Cerebellar nuclear complex (tissue), 1 donor: ENCODE measurements around the gene E2F2.

ENCODE experiments used
- DNase-seq, 2 experiments: peaks; one replicate each; lab custom pipeline; 2025; lab: John Stamatoyannopoulos, UW

E2F2 gene

DNA sequence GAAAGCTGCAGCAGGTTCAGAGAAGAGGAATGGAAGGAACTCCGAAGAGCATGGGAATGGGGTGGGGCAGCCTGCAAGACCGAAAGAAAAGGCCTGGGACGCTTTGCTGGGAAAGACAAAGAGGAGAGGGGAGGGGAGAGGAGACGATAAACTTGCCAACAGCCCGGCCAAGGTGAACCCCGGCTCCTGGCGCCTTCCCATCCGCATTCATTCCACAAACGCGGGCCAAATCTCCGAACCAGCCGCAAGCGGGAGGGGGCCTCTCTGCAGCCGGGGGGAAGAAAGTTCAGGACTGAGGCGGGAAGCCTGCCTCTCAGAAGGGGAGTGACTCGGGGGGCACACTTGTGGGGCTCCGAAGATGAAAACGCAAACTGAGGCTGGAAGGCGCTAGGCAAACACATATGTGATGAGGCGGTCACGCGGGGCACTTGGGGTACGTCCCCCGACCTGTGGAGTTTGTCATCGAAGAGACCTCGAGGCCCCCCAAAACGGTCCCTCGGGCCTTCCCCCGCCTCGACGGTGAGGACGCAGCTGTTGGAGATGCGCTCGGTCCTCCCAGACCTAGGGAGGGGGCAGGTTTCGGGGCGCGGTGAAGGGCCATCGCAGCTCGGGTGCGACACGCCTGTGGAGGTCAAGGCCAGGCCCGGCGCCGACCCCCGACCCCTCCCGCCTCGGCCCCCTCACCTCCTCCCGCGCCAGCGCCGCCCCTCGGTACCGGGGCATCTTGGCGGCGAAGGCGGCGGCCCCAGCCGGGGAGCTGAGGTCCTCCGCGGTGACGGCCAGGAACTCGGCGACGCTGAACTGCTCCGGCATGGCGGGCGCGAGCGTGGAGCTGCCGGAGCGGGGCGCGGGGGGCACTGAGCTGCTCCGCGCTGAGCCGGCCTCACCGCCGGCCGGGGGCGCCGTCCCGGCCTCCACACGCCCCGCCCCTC lies 47.4 kb downstream of the E2F2 start, which contains the start of gene ASAP3:
Gene ASAP3 (minus strand): TSS at position 859 of the 932 bp plus-strand sequence. CDS start 46 bp downstream, at position 813.
- DNase-seq = no peak

DNA sequence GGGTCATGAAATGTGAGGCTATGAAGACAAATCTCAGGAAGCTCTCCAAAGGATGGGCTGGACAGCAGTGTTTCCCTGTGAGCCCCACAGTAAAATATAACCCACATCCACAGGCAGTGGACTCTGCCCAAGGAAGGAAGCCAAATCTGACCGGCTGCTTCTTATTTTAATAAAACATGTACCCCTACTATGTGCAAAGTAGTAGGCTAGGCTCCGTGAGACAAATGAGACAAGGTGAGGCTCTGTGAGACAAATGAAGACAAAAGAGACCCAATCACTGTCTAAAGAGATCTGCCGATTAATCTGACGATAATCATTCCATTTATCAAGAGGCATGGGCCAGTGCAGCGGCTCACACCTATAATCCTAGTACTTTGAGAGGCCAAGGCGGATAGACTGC lies 49.1 kb downstream of the E2F2 start:
- no peak for DNase-seq

DNA sequence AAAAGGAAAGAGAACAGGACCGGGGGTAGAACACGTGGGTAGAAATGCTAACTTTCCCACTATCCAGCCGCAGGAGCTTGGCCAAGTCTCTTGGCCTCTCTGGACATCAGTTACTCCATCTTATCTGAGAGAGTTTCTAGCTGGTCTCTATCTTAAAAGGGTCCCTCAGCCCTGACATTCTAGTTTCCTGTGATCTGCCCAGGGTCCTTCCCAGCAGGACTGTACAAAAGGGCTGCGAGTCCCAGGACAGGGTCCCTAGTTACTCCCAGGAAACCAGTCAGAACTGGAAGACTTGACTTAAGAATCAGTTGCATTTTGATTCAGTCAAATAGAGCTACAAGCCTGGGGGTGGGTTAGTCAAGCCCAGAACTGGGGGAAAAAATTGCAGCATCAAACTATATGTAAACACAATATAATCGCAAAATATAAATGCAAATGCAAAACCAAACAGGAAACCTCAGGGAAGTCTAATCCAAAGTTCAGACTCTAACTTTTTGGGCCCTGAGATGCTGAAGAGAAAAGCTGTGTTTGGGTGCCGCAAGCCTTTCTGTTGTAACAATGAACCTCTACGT lies 49.9 kb downstream of the E2F2 start:
- no peak for DNase-seq

DNA sequence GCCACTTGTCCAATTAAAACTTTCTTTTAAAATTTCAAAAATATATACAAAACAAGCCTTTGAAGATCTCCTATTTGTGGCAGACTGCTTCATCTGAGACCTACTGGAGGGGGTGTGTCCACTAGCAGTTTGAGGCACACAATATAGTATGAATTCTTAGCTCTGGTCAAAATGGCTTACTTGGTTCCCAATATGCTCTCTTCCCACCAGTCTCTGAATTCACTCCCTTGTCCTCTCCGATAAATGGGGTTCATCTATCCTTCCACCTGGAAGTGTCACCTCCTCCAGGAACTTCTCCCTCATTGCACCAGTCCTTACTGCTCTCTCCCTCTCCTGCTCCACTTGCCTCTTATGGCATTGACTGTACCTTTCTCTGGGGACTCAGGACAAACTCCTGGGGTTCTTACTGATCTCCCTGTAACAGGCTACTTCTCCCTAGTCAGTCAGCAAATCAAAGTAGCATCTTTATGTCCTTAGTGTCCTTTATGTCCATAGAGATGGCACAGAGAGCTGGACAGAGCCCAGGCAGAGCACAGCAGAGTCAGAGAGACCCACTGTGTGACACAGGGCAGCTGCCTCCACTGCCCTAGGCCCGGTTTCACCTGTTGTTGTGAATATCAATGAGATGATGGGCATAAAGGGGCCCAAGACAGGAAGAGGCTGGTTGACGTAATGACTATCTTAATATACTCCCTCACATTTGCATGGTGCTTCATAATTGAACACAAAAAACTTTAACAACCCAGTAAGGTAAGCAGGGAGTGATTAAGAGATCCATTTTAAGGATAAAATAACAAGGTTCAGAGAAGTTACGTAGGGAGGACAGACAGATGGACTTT lies 50.6 kb downstream of the E2F2 start:
- no peak for DNase-seq

DNA sequence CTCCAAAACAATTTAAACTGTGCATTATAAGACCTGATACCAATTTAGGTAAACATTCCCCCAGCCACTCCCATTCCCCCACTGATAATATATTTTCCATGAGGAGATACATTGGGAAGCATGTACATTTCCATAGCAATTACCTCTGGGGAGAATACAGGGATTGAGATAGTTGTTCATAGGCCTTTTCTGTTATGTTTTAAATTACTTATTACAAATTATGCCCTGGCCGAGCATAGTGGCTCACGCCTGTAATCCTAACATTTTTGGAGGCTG lies 51.4 kb downstream of the E2F2 start:
- no peak for DNase-seq

DNA sequence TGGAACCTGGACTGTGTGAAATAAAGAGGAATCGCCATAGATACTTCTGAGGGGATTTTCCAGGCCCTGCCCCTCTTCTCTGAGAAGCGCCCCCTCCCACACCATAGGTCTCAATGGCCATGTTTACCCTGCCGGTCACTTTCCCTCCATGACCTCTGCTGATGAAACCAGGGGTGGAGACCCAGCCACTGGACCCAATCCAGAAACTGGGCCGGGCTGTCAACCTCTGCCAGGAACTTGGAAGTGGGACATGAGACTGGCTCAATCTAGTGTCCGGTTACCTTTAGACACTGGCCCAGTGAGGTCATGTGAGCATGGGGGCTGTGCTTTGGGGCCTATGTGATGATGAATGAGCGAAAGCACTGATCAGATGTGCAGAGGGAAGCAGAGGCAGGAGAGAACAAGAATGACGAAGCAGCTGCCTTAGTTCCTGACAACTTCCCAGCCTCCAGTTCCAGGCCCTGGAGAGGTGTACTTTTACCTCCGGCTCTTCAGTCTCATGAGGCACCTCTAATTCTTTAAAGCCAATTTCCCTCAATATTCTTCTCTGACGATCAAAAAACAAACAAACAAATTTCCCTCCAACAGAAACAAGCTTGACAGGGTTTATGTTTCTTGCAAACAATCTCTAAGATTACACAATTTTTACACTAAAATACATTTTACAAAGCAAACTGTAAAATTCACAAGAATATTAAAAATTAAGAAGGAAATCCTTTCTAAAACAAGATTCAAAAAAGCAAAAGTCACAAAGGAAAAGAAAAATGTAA lies 52.0 kb downstream of the E2F2 start:
- DNase-seq = no peak

DNA sequence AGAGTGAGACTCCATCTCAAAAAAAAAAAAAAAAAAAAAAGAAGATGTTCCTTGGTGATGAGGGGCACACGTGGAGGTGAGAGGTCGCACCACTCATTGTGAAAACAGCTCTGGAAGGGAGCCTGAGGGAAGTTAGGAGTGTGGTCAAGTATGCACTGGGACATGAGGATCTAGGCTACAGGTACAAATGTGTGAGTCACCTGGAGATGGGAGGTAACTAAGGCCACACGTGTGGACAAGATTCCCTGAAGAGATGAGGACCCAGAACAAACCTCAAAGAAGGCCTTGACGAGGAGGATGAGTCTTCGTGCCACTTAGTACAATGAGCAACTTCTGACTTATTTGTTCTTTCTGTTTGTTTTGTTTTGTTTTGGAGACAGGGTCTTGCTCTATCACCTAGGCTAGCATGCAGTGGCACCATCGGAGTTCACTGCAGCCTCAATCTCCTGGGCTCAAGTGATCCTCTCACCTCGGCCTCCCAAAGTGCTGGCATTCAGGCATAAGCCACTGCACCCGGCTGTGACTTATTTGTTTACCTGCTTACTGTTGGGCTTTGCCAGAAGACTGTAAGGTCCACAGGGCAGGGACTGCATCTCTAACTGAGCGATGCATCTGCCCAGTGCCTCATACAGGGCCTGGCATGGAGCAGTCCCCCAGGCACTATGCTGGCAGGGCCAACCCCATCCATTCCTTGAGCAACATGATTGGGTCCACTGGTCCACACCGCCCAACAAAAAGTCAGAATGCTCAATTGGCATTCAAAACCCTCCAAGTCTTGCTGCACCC lies 53.5 kb downstream of the E2F2 start:
- DNase-seq = no peak

DNA sequence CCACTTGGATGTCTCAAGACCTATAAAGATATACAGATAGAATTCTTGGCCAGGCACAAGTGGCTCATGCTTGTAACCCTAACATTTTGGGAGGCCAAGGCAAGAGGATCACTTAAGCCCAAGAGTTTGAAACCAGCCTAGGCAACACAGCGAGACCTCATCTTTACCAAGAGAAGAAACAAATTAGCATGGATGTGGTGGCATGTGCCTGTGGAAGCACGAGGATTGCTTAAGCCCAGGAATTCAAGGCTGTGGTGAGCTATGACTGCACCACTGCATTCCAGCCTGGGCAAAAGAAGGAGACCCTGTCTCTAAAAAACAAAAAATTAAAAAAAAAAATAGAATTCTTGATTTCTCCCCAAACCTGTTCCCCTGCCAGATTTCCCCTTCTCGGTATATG lies 55.4 kb downstream of the E2F2 start:
- DNase-seq = no peak

DNA sequence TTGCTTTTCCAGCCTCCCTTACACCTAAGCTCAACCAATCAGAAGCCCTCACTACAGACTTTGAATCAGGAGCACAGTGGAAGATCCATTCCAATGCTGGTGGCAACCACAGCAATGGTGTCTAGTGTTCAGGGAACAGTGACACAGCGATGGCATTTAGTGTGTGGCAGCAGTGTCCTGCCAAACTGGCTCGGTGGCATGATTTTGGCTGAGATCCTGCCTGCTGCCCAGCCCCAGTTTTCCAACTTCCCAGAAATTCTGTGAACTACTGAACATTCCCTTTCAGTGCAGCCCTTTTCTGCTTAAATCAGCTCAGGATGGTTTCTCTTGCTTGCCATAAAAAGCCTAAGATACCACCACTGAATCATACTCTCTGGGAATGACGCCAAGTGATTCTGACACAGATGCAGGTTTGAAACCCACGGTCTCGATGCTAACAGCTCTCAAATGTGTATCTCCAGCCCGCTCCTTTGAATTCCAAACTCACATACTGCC lies 55.9 kb downstream of the E2F2 start:
- DNase-seq = no peak

DNA sequence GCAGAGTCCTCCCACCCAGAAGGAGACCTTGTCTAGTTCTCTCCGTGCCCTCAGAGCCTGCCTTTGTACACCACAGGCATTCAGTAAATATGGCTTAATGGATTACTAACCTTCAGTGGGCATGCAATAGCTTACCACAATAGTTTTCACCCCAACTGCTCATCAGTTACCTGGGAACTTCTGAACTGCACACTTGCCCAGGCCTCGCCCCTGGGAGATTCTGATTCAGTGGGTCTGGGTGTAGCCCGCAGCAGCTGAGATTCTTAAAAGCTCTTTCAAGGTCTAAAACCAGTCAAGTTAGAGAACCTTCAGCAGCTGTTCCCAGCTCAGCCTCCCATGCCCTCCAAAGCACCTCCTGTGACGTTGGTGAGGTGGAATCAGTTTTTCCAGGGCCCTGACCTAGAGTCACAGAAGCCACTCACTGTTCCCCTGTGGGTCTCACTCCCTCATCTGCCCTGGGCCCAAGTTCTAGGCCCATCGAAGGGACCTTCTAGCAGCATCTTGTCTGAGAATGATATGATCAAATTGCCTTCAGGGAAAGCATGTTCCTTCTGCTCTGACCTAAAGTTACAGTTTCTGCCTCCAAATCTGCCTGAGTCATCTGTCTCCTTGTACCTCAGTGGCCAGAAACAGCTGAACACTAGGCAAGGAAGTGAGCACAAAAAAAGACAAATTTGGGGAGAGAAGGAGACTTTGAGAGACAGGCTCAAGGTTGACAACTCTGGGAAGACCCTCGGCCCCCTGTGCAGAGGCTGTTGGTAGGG lies 57.8 kb downstream of the E2F2 start:
- DNase-seq = no peak

DNA sequence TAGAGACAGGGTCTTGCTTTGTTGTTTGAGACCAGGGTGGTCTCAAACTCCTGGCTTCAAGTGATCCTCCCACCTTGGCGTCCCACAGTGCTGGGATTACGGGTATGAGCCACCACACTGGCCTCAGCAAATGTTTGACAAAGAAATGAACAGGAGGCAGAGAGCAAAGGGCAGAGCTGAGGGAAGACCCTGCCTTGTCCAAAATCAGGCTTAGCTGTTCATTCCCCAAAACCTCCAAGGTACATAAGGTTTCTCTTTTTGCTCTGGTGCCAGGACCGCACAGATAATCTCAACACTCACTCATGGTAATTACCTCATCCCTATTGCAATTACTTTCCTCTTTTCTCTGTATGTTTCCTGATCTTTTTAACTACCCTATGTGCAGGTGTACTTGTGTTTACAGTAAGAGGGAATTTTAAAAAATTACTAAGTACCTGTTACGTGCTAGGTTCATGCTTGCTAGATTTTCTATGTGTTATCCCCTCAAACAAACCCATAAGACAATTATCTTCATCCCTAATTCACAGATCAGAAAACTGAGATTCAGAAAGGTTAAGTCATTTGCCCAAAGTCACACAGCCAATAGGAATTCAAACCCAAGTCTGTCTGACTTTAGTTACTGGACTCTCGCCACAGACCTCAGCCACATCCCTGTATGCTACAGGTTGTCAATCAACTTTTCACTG lies 58.5 kb downstream of the E2F2 start:
- DNase-seq = no peak

DNA sequence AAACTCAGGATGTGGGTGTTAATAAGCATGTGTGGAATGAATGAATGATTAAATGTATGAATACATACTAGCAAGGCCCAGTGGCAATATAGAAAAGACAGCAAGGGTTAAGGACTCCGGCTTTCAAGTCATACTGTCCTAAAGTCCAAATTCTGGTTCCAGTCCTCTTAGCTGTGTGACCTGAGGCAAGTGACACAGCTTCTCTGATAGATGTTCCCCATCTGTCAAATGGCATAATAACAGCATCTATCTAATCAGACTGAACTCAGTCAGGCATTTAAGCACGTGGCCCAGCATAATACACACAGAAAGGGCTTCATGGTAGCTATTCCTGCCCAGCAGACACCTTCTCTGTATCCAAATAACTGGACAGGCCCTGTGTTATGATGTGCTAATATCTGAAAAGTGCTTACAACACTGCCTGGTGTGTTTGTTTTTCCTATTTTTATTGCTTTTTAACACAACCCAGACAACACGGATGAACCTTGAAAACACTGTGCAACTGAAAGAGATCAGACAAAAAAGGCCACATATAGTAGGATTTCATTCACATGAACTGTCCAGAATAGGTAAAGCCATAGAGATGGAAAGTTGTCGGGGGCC lies 59.5 kb downstream of the E2F2 start:
- DNase-seq = no peak

DNA sequence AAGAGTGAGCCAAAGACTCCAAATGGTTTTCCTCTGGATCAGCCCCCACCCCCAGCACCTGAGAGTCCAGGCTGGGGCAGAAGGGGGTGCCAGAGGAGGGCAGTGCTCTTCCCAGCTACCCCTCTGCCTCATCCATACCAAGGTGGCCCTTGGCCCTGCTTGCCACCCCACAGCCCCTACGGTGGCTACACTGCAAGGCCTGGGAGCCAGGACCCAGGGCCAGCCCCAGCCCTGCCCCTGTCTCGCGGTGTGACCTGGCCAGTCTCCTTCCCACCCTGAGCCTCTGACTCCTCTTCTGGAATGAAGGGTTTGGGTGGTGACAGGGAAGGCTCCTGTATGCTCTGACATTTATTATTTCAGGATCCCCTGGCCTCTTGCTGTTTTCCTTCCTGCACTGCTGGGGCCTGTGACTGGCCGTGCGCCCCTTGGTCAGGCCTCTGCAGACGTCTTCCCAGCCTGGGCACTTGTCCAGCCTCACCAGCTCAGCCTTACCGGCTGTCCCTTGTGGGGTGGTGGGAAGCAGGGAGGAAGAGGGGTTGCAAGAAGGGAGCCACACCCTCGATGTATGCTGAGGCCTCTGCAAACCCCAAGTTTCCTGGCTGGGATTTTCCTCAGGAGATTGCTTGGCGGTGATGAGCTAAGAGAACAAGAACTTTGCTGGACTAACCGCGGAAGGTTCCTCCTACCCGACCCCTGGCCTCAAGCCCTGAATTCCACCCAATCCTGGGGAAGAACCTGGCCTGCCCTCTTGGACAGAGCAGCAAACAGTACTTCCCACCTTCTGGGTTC lies 60.6 kb downstream of the E2F2 start:
- no peak for DNase-seq

DNA sequence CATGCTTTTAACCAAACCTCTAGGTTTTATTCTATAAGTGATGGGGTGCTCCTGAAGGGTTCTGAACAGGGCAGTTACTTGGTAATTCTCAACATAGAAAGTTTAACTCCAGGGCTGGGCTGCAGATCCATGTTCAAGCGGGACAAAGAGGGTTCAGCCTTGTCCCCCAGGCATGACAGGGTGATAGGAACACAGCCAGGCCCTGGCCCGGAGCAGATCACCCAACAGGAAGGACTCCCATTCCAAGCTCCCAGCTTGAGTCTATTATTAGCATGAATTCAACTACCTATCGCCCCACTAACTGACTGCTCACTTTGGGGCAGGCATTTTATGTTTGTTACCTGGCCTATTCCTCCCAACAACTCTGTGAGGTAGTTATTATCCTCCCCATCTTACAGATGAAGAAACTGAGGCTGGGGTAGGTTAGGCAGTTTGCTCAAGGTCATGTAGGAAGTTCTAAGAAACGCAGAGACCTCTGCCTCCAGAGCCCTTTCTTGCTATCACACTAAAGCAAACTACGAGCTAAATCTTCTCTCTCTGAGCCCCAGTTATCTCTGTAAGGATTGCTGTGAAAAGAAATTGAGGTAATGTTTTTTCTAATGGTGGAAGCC lies 61.6 kb downstream of the E2F2 start:
- DNase-seq = no peak

DNA sequence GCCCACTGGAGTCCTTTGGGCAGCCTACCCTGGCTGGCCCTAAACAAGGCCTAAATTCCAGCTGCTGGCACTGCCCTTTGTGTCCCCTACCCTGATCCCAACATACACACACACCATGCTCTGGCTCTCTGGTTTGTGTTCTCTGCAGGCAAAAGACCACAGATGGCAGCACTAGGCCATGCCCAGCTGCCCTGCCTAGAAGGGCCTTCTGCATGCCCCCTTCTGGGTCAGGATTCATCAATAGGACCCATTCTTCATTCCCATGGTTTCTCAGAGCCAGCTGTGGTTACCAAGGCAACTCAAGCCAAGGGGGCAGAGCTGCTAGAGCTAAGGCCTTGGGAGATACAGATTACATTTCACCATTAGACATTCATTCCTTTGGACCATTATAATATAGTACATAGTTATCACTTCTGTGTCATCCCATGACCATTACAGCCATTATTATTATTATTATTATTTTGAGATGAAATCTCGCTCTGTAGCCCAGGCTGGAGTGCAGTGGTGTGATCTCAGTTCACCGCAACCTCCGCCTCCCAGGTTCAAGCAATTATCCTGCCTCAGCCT lies 64.5 kb downstream of the E2F2 start:
- DNase-seq = no peak

DNA sequence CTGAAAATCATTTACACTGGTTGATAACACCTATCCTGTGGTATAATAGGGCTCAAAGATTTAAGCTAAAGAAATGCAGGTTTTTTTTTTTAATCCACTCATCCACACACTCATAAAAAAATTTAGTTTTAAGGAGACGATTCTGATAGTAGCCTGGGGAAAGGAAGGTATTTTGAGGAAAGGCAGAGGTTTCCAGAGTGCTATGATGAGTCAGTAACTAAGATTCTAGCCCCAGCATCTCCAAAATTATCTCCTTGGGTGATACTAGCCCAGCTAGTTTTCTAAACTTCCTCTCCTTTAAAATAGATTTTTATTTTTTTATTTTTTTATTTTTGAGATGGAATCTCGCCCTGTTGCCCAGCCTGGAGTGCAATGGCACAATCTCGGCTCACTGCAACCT lies 67.7 kb downstream of the E2F2 start:
- no peak for DNase-seq

DNA sequence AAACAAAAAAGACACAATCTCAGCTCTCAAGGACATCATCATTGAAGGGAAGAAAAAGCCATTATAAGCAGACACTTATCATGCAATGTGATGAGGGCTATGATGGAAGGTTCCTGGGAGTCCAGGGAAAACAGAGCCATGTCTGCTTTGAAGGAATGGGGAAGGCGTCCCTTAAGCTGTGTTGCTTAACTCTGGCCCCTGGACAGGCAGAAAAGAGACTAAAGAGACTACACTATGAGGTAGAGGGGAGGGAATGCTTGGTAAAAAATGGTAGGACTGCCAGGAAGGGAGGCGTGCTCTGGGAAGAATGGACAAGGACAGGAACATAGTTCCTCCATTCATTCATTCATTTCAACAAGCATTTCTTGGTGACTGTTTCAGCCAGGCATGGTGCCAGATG lies 68.3 kb downstream of the E2F2 start:
- DNase-seq = no peak

DNA sequence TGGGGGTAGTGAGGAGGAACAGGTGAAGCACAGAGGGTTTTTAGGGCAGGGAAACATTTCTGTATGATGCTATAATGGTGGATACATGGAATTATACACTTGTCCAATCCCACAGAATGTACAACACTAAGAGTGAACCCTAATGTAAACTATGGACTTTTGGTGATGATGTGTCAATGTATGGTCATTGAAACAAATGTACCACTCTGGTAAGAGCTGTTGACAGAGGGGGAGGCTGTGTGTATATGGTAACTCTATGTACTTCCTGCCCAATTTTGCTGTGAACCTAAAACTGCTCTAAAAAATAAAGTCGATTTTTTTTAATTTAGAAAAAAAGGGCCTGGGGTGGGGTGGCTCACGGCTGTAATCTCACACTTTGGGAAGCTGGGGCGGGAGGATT lies 70.0 kb downstream of the E2F2 start:
- no peak for DNase-seq
